H1 (cell line): Measurements from ENCODE around the gene MINDY1. TPM values are rescaled to one million over a fixed set of nuclear protein-coding genes. Genes with fewer than 3 reads are reported as not detected.

Source experiments
- CTCF ChIA-PET: fragments of 300-600 bp; sonication (Branson Sonifier 250); formaldehyde crosslinking; loops from one replicate; lab custom pipeline; 2021; ENCODE audit not compliant: partially characterized antibody; lab: Charles Lee
- POLR2A ChIA-PET: fragments of 300-600 bp; sonication (Branson Sonifier 250); formaldehyde crosslinking; loops from one replicate; lab custom pipeline; 2021; ENCODE audit warnings: inconsistent platforms; ENCODE audit not compliant: partially characterized antibody; lab: Charles Lee
- DNase-seq, 2 experiments: peaks; one replicate each; pipeline versions ENCODE4 v3.0.0 to v3.0.0-alpha.2; 2010 to 2022; ENCODE audit warnings: low spot score in 2 of 2, low read depth in 1 of 2, mixed read lengths in 1 of 2
- FAIRE-seq: peaks from 2 replicates; lab custom pipeline; 2011; peaks lifted over from hg19 to GRCh38; lab: Jason Lieb, UNC
- H2AFZ ChIP-seq: 2 replicates; pipeline ENCODE4 v1.8.1; 2012; ENCODE audit warnings: low read length, inconsistent platforms
- H2AK5ac ChIP-seq: 2 replicates; pipeline ENCODE4 v1.6.1; 2013; ENCODE audit warnings: low read depth, low read length
- H2BK120ac ChIP-seq: replicated peaks from 2 replicates; pipeline ENCODE3; 2013; ENCODE audit warnings: low read depth, low read length, inconsistent platforms
- H2BK12ac ChIP-seq: 2 replicates; pipeline ENCODE4 v1.6.1; 2013; ENCODE audit warnings: low read depth, low read length
- H2BK15ac ChIP-seq: 2 replicates; pipeline ENCODE4 v1.6.1; 2013; ENCODE audit warnings: low read length
- H2BK20ac ChIP-seq: 2 replicates; pipeline ENCODE4 v1.6.1; 2013; ENCODE audit warnings: low read length
- H2BK5ac ChIP-seq: 2 replicates; pipeline ENCODE4 v1.6.1; 2013; ENCODE audit warnings: low read depth, low read length
- H3K14ac ChIP-seq: 2 replicates; pipeline ENCODE4 v1.6.1; 2013; ENCODE audit warnings: inconsistent platforms; ENCODE audit not compliant: insufficient read length
- H3K18ac ChIP-seq: 2 replicates; pipeline ENCODE4 v1.6.1; 2013; ENCODE audit warnings: low read length; ENCODE audit errors: extremely low read depth
- H3K23ac ChIP-seq: 2 replicates; pipeline ENCODE4 v1.6.1; 2013; ENCODE audit warnings: inconsistent platforms; ENCODE audit not compliant: insufficient read length
- H3K23me2 ChIP-seq: 2 replicates; pipeline ENCODE4 v1.6.1; 2013; ENCODE audit warnings: low read depth, low read length
- H3K27ac ChIP-seq: 2 replicates; pipeline ENCODE4 v1.6.1; 2011; ENCODE audit warnings: low read depth, low read length, inconsistent platforms
- H3K27me3 ChIP-seq, 4 experiments: replicated peaks in 1 of 4; 1 replicate in 1 of 4; 2 replicates in 3 of 4; pipeline versions ENCODE4 v1.6.1 to v1.8.1; 2011 to 2013; ENCODE audit warnings: low read length in 3 of 4, mild to moderate bottlenecking in 3 of 4, inconsistent platforms in 2 of 4, mixed read lengths in 2 of 4, moderate library complexity in 1 of 4; ENCODE audit not compliant: control insufficient read depth in 3 of 4, insufficient read depth in 3 of 4; ENCODE audit errors: extremely low read depth in 1 of 4
- H3K36me3 ChIP-seq, 4 experiments: 2 replicates each; pipeline versions ENCODE4 v1.6.1 to v1.8.1; 2011 to 2013; ENCODE audit warnings: mild to moderate bottlenecking in 4 of 4, low read length in 3 of 4, moderate library complexity in 2 of 4, control low read depth in 1 of 4, inconsistent platforms in 1 of 4; ENCODE audit not compliant: insufficient read depth in 4 of 4, control insufficient read depth in 2 of 4
- H3K4ac ChIP-seq: replicated peaks from 2 replicates; pipeline ENCODE3; 2013; ENCODE audit warnings: low read length, low read depth, mixed read lengths, inconsistent platforms; ENCODE audit not compliant: insufficient read length
- H3K4me1 ChIP-seq, 4 experiments: replicated peaks in 1 of 4; 1 replicate in 1 of 4; 2 replicates in 3 of 4; pipeline versions ENCODE4 v1.6.1 to v1.8.1; 2011 to 2013; ENCODE audit warnings: low read length in 3 of 4, inconsistent platforms in 2 of 4, mixed read lengths in 1 of 4; ENCODE audit not compliant: insufficient read depth in 4 of 4, control insufficient read depth in 3 of 4
- H3K4me2 ChIP-seq, 2 experiments: 2 replicates each; pipeline versions ENCODE4 v1.6.1 to v1.8.1; 2011 to 2013; ENCODE audit warnings: low read depth in 2 of 2, low read length in 2 of 2, control low read depth in 1 of 2, inconsistent platforms in 1 of 2, mild to moderate bottlenecking in 1 of 2; ENCODE audit not compliant: insufficient read depth in 1 of 2
- H3K4me3 ChIP-seq, 4 experiments: fragments of 200-600, 300-600 bp in 1 of 4; sonication (generic), shearing (Covaris generic), sonication (Bioruptor Twin) in 1 of 4; 2 replicates each; pipeline versions ENCODE4 v1.5.1 to v1.8.1; 2011 to 2016; ENCODE audit warnings: low read length in 4 of 4, low read depth in 3 of 4, control low read depth in 2 of 4, inconsistent platforms in 2 of 4, mild to moderate bottlenecking in 2 of 4, mixed read lengths in 1 of 4, moderate library complexity in 1 of 4; ENCODE audit not compliant: insufficient read depth in 2 of 4; ENCODE audit errors: extremely low read depth in 1 of 4
- H3K56ac ChIP-seq: replicated peaks from 2 replicates; pipeline ENCODE3; 2013; ENCODE audit warnings: low read depth, mild to moderate bottlenecking, mixed read lengths, low read length, inconsistent platforms; ENCODE audit not compliant: insufficient read length
- H3K79me1 ChIP-seq: 2 replicates; pipeline ENCODE4 v1.6.1; 2013; ENCODE audit warnings: low read depth, low read length, control low read depth
- H3K79me2 ChIP-seq, 2 experiments: 2 replicates each; pipeline versions ENCODE4 v1.6.1 to v1.8.1; 2012 to 2013; ENCODE audit warnings: low read length in 2 of 2, mild to moderate bottlenecking in 2 of 2, inconsistent platforms in 1 of 2; ENCODE audit not compliant: insufficient read depth in 2 of 2, control insufficient read depth in 1 of 2
- H3K9ac ChIP-seq, 4 experiments: replicated peaks in 1 of 4; 1 replicate in 1 of 4; 2 replicates in 3 of 4; pipeline versions ENCODE4 v1.6.1 to v1.8.1; 2011 to 2013; ENCODE audit warnings: low read depth in 3 of 4, low read length in 3 of 4, control low read depth in 2 of 4, mild to moderate bottlenecking in 2 of 4, moderate library complexity in 2 of 4, inconsistent platforms in 1 of 4; ENCODE audit errors: extremely low read depth in 1 of 4
- H3K9me3 ChIP-seq, 2 experiments: 2 replicates each; pipeline versions ENCODE4 v1.6.1 to v1.8.1; 2012 to 2013; ENCODE audit warnings: mild to moderate bottlenecking in 2 of 2, moderate library complexity in 2 of 2, control low read depth in 1 of 2, inconsistent platforms in 1 of 2, low read depth in 1 of 2, low read length in 1 of 2, mixed read lengths in 1 of 2; ENCODE audit not compliant: insufficient read depth in 2 of 2
- H4K20me1 ChIP-seq, 2 experiments: replicated peaks in 1 of 2; 2 replicates each; pipeline versions ENCODE3 to v1.8.1; 2011 to 2013; ENCODE audit warnings: inconsistent platforms in 2 of 2, low read length in 2 of 2, mild to moderate bottlenecking in 1 of 2; ENCODE audit not compliant: insufficient read depth in 2 of 2, control insufficient read depth in 1 of 2
- H4K5ac ChIP-seq: 2 replicates; pipeline ENCODE4 v1.6.1; 2013; ENCODE audit warnings: low read length, low read depth, mixed read lengths, inconsistent platforms; ENCODE audit not compliant: insufficient read length
- H4K8ac ChIP-seq: 2 replicates; pipeline ENCODE4 v1.8.0; 2013; ENCODE audit warnings: mild to moderate bottlenecking, moderate library complexity, low read length, inconsistent platforms; ENCODE audit not compliant: insufficient read depth; ENCODE audit errors: extremely low read depth
- H4K91ac ChIP-seq: replicated peaks from 2 replicates; pipeline ENCODE3; 2013; ENCODE audit warnings: low read length, mixed read lengths, inconsistent platforms; ENCODE audit not compliant: insufficient read length
- JUN ChIP-seq: IDR thresholded peaks from 2 replicates; pipeline ENCODE4 v1.6.1; 2011; ENCODE audit warnings: low read depth, mild to moderate bottlenecking, improper control_type of control experiment, low read length
- KDM1A ChIP-seq: fragments of 200-600, 300-600 bp; sonication (generic); IDR thresholded peaks from 2 replicates; pipeline ENCODE4 v1.7.1; 2016; ENCODE audit warnings: mild to moderate bottlenecking, low read length, borderline replicate concordance
- MAFK ChIP-seq: IDR thresholded peaks from 2 replicates; pipeline ENCODE4 v1.6.1; 2012; ENCODE audit warnings: low read depth, mild to moderate bottlenecking, improper control_type of control experiment, low read length
- PHF8 ChIP-seq: fragments of 200-600 bp; sonication (generic); conservative IDR thresholded peaks from 2 replicates; pipeline ENCODE4 v1.7.1; 2012; ENCODE audit warnings: low read depth, mild to moderate bottlenecking, inconsistent platforms, low read length, moderate library complexity
- SIX5 ChIP-seq: IDR thresholded peaks from 2 replicates; pipeline ENCODE4 v1.6.1; 2011; ENCODE audit warnings: mild to moderate bottlenecking, low read depth, low read length
- TBP ChIP-seq: IDR thresholded peaks from 2 replicates; pipeline ENCODE4 v1.6.1; 2011; ENCODE audit warnings: low read depth, low read length, improper control_type of control experiment
- TEAD4 ChIP-seq: IDR thresholded peaks from 2 replicates; pipeline ENCODE4 v1.6.1; 2012; ENCODE audit warnings: low read depth, low read length, inconsistent platforms, mixed read lengths
- WGBS, 2 experiments: shearing (Covaris generic) in 1 of 2; methylation state at CpG; one replicate each; pipeline versions ENCODE4 v1.1.6 to v1.1.7; 2013 to 2015; ENCODE audit warnings: low lambda C conversion rate in 2 of 2, mixed read lengths in 2 of 2, inconsistent platforms in 1 of 2, low coverage in 1 of 2, missing lambda C conversion rate in 1 of 2; ENCODE audit not compliant: insufficient replicate concordance in 2 of 2, insufficient coverage in 1 of 2, insufficient read length in 1 of 2; ENCODE audit errors: extremely low coverage in 1 of 2, missing lambda C conversion rate in 1 of 2; 5-methylcytosine and 5-hydroxymethylcytosine counted together
- polyA plus RNA-seq, 7 experiments: library from polyadenylated mRNA; depleted of rRNA in 3 of 7; stranded (reverse) in 5 of 7; unstranded in 2 of 7; fragments of >200 nt in 5 of 7; fragments of 200-250 nt in 2 of 7; gene quantifications; 1 replicate in 5 of 7; 2 replicates in 1 of 7; 4 replicates in 1 of 7; pipeline versions ENCODE4 v1.2.1 to v1.2.3, GENCODE V29; 2011 to 2013; ENCODE audit warnings: missing spikeins in 2 of 7, mixed read lengths in 2 of 7
- total RNA-seq: library from RNA; stranded (reverse); fragmentation: NEBNext Ultra II Directional; extraction: Animal tissue kit (Norgen Biotek cat#: 25700); gene quantifications from 2 replicates; pipeline ENCODE4 v1.2.1, GENCODE V29; 2021
- TF ChIP-seq, protein P1 (sequence below): IDR thresholded peaks from 2 replicates; pipeline ENCODE4 v1.6.1; 2012; ENCODE audit warnings: inconsistent platforms

The MINDY1 gene
- total and polyA plus RNA-seq, 2 of the 8 experiments (the other 6 are each of a cell fraction or from before 2014, with no cell fraction given): 10.3 to 11.4 TPM

DNA sequence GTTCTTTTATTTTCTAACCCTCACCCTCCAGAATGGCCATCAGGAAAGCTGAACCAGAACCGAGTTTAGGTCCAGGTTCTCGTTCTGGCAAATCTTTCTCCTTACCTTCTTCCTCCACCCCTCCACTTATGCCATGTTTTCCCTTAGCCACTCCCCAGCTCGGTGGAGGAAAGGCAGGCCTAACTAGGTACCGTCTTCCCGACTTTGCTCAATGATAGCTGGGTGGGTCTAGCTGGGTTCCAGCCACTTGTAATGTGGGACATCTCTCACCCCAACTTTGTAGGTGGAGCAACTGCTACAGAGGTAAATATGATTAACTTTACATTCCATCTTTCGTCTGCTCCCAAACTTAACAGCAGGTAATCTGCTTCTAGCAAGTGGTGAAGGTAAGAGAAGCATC, 30.3 kb upstream of the MINDY1 start:
- no peaks in the 10 kb centered on the region for H3K9me3 ChIP-seq
- CTCF ChIA-PET: interaction anchor here (0.6 to 2.3 kb wide), 6 partner anchors 11 to 723 kb away, joined by 3 to 7 read pairs (median 4); no protein-coding TSS in a partner anchor
- H3K79me1 ChIP-seq: no peaks in the 10 kb centered on the region
- no peak overlapping the region for H4K91ac ChIP-seq
- WGBS, 2 experiments: 85% methylated on average over 6 of the region's 6 CpGs; no CpG with 5 or more reads in 1 of the 2 experiments
- H3K4me1 ChIP-seq: peaks cover 0 to 3% (median 0%) of the 10 kb centered on the region in 4 experiments; a peak in 3 of 7 replicates
- peaks cover 0 to 12% (median 6%) of the 10 kb centered on the region in 4 experiments; a peak in 4 of 8 replicates for H3K36me3 ChIP-seq
- no peak overlapping the region for H2BK12ac ChIP-seq
- no peak overlapping the region for H3K9ac ChIP-seq
- H3K27me3 ChIP-seq: no peaks in the 10 kb centered on the region
- no peak overlapping the region; the same call in 1 of the 2 replicates for H2BK20ac ChIP-seq
- H3K14ac ChIP-seq: no peak overlapping the region
- no peak overlapping the region for H2BK120ac ChIP-seq
- H2AFZ ChIP-seq: no peak overlapping the region
- no peaks in the 10 kb centered on the region for H3K23me2 ChIP-seq
- no peak overlapping the region for H2AK5ac ChIP-seq
- no peaks in the 10 kb centered on the region for H4K20me1 ChIP-seq
- no peak overlapping the region for H2BK15ac ChIP-seq
- no peak overlapping the region for H3K23ac ChIP-seq
- no peaks in the 10 kb centered on the region for H3K79me2 ChIP-seq
- H3K4me2 ChIP-seq: peak overlapping the region in 1 of 2 experiments; percentile 20; a peak in 1 of 4 replicates
- POLR2A ChIA-PET: interaction anchor here (0.8 to 6.4 kb wide), 3 partner anchors 11 to 461 kb away, joined by 4 to 58 read pairs (median 5); partner anchors contain the start of gene C1orf56
- H3K4ac ChIP-seq: no peak overlapping the region
- TF ChIP-seq PHF8 (no peak), MAFK (no peak), TBP (no peak), KDM1A (no peak), JUN (no peak), SIX5 (no peak), TEAD4 (no peak)
- TF ChIP-seq, protein P1, sequence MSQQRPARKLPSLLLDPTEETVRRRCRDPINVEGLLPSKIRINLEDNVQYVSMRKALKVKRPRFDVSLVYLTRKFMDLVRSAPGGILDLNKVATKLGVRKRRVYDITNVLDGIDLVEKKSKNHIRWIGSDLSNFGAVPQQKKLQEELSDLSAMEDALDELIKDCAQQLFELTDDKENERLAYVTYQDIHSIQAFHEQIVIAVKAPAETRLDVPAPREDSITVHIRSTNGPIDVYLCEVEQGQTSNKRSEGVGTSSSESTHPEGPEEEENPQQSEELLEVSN: no peak
- no peak overlapping the region for H4K8ac ChIP-seq
- H3K27ac ChIP-seq: no peak overlapping the region
- DNase-seq (no peak), FAIRE-seq (no peak)
- H3K18ac ChIP-seq: no peak overlapping the region
- no peak overlapping the region for H3K56ac ChIP-seq
- H2BK5ac ChIP-seq: no peak overlapping the region
- H3K4me3 ChIP-seq: peak overlapping the region in 1 of 4 experiments; percentile 41; a peak in 2 of 8 replicates
- H4K5ac ChIP-seq: no peak overlapping the region
